RWPE1 (cell line): ENCODE measurements around the gene NOL4L.
"Not testable (repeated sequence)": the region's sequence is repeated elsewhere in the genome, so short reads cannot be mapped to it uniquely, and the experiment has no call there.

Experiments used
- CTCF ChIA-PET: fragments of 350-600 bp; sonication (Branson Sonifier 250); formaldehyde crosslinking; extraction: SDS; loops from one replicate; lab custom pipeline; 2021; lab: Yijun Ruan, JAX
- POLR2A ChIA-PET: fragments of 400-600 bp; formaldehyde crosslinking; extraction: SDS; loops from one replicate; lab custom pipeline; 2020; ENCODE audit warnings: antibody characterized with exemption; ENCODE audit not compliant: low non-redundant PET; lab: Yijun Ruan, JAX
- DNase-seq: peaks from one replicate; pipeline ENCODE4 v3.0.0; 2012; ENCODE audit warnings: low spot score
- H3K27ac ChIP-seq: fragments of 450-650 bp; 2 replicates; pipeline ENCODE4 v1.5.1; 2017
- CTCF ChIP-seq: fragments of 450-650 bp; conservative IDR thresholded peaks from 2 replicates; pipeline ENCODE4 v1.5.1; 2017; ENCODE audit warnings: low read depth, mild to moderate bottlenecking

Gene NOL4L

GRCh38 chr20:32421290-32421689 is 163.8 kb downstream of the NOL4L start:
- no peak overlapping the region for H3K27ac ChIP-seq
- DNase-seq: no peak
- ChIA-PET POLR2A (interaction anchor here (0.6 kb wide), 1 partner anchor 197 kb away, joined by 4 read pairs; no protein-coding TSS in a partner anchor), CTCF (no interaction called here)
- no peak for TF ChIP-seq CTCF

- ChIA-PET CTCF (interaction anchor here (0.6 kb wide), 1 partner anchor 108 kb away, joined by 3 read pairs; no protein-coding TSS in a partner anchor), POLR2A (no interaction called here)
- no peak for TF ChIP-seq CTCF
- H3K27ac ChIP-seq: no peak overlapping the region
- DNase-seq: no peak
These were observed 166.8 kb downstream of the NOL4L start for GRCh38 chr20:32418376-32418775.

GRCh38 chr20:32416206-32416605 is 168.9 kb downstream of the NOL4L start:
- TF ChIP-seq CTCF: no peak
- no peak overlapping the region for H3K27ac ChIP-seq
- CTCF ChIA-PET: interaction anchor here (0.6 kb wide), 1 partner anchor 258 kb away, joined by 4 read pairs; the partner anchor contains the start of gene C20orf203
- DNase-seq: no peak
- POLR2A ChIA-PET: no interaction called here

GRCh38 chr20:32415494-32415893 is 169.6 kb downstream of the NOL4L start:
- DNase-seq: no peak
- ChIA-PET CTCF (no interaction called here), POLR2A (no interaction called here)
- H3K27ac ChIP-seq: peak overlapping the region; percentile 4; the same call in 1 of the 2 replicates
- no peak for TF ChIP-seq CTCF

- TF ChIP-seq CTCF: no peak
- POLR2A ChIA-PET: no interaction called here
- no peak overlapping the region for H3K27ac ChIP-seq
- DNase-seq: no peak
- CTCF ChIA-PET: interaction anchor here (0.6 to 1.1 kb wide), 4 partner anchors 73 to 264 kb away, joined by 3 to 7 read pairs (median 5); no protein-coding TSS in a partner anchor
These were observed 173.0 kb downstream of the NOL4L start for GRCh38 chr20:32411955-32412706.

DNA sequence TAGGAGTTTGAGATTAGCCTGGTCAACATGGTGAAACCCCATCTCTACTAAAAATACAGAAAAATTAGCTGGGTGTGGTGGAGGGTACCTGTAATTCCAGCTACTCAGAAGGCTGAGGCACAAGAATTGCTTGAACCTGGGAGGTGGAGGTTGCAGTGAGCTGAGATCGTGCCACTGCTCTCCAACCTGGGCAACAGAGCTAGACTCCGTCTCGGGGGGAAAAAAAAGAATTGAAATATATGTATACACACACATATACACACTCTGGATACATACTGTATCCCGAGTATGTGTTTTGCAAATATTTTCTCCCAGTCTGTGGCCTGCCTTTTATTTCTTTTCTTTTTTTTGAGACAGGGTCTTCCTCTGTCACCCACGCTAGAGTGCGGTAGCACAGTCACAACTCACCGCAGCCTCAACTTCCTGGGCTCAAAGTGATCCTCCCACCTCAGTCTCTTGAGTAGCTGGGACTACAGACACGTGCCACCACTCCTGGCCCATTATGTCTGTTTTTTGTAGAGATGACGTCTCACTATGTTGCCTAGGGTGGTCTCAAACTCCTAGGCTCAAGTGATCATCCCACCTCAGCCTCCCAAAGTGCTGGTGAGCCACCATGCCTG is 177.9 kb downstream of the NOL4L start:
- DNase-seq, H3K27ac ChIP-seq, POLR2A ChIA-PET, CTCF ChIA-PET: not testable (repeated sequence)

DNA sequence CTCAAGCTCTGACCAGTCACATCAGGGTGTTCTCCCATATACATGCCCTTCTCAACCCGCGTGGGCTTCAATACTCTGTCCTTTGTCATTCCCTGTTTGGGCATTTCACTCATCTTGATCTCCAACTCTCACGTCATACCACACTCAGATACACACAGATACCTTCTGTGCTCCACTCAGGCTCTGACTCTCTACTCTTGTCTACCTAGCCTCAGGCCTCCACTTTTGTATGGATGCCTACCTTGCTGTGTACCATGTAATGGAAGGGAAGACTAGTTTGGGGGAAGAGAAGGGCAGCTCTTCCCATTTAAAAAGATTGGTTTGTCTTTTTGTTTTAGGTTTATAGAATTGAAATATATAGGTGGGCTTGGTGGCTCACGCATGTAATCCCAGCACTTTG is 178.4 kb downstream of the NOL4L start:
- H3K27ac ChIP-seq: no peak overlapping the region
- ChIA-PET CTCF (no interaction called here), POLR2A (no interaction called here)
- no peak for DNase-seq
- TF ChIP-seq CTCF: no peak
